ENCODE measurements around the gene MYL7.

MYL7 gene

DNA sequence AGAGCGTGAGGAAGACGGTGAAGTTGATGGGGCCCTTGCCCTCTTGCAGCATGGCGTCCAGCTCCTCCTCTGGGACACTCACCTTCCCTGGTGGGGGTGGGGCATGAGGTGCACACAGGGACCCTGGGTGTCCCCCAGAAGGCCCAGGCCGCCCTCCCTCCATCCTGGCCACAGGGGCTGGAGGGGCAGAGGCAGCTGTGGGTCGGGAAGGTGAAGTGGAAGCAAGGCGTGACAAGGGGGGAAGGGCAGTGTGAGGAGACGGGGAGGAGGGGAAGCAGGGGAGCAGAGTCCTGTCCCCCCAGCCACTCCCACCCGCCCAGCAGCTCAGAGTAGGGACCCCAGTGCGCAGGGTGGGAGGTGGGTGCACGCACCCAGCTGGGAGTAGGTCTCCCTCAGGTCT lies 791 bp downstream of the MYL7 start:
- H3K4me3 ChIP-seq (replicated peaks; ENCODE audit: low read depth, low read length): no peak overlapping the region
- TF ChIP-seq, protein P1, sequence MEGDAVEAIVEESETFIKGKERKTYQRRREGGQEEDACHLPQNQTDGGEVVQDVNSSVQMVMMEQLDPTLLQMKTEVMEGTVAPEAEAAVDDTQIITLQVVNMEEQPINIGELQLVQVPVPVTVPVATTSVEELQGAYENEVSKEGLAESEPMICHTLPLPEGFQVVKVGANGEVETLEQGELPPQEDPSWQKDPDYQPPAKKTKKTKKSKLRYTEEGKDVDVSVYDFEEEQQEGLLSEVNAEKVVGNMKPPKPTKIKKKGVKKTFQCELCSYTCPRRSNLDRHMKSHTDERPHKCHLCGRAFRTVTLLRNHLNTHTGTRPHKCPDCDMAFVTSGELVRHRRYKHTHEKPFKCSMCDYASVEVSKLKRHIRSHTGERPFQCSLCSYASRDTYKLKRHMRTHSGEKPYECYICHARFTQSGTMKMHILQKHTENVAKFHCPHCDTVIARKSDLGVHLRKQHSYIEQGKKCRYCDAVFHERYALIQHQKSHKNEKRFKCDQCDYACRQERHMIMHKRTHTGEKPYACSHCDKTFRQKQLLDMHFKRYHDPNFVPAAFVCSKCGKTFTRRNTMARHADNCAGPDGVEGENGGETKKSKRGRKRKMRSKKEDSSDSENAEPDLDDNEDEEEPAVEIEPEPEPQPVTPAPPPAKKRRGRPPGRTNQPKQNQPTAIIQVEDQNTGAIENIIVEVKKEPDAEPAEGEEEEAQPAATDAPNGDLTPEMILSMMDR (IDR thresholded peaks at IDR 0.05; ENCODE audit: low read depth, low read length, missing control alignments): no peak
- DNase-seq (ENCODE audit: extremely low read depth, low read depth): no peak

DNA sequence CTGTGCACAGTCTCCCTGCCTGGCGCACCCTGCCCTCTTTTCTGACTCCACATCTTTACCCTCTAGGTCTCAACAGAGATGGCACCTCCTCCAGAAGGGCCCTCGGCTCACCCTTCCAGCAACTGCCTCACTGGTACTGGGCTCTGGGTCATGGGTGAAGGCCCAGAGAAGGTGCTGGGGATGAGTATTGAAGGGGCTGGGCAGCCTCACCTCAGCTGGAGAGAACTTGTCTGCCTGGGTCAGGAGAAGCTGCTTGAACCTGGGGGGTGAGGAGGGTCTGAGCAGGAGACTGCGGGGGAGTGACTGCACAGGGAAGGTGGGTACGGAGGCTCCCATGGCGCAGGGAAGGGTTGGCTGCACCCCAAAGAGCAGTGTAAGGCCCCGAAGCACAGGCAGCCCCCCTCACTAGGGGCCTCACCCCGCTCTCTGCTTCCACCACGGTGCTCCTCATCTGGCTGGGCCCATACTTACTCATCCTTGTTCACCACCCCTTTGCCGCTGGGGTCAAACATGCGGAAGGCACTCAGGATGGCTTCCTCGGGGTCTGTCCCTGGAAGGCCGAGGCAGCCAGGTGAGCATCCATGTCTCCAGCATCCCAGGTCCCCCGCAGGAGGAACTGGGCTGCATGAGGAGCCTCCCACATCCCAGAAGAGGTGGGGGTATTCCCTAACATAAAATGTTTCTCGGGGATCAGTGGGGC lies 1.7 kb downstream of the MYL7 start:
- TF ChIP-seq, protein P1 (IDR thresholded peaks at IDR 0.05; ENCODE audit: low read depth, low read length, missing control alignments): no peak
- no peak overlapping the region for H3K4me3 ChIP-seq (replicated peaks; ENCODE audit: low read depth, low read length)
- no peak for DNase-seq (ENCODE audit: extremely low read depth, low read depth)

DNA sequence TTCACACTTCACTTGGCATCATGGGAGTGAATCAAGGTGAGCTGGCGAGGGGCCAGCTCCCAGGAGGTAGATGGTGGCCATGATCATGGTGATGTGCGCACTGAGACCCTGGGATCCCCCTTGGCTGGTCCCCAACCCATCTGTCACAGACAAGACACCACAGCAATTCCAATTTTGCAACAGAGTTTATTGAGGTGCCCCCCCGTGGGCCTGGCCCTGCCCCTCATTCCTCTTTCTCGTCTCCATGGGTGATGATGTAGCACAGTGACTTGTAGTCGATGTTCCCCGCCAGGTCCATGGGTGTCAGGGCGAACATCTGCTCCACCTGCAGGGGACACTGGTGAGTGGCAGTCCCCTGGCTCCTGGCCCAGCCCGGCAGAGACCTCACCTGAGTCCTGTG lies 2.4 kb downstream of the MYL7 start:
- H3K4me3 ChIP-seq (replicated peaks; ENCODE audit: low read depth, low read length): no peak overlapping the region
- no peak for DNase-seq (ENCODE audit: extremely low read depth, low read depth)

DNA sequence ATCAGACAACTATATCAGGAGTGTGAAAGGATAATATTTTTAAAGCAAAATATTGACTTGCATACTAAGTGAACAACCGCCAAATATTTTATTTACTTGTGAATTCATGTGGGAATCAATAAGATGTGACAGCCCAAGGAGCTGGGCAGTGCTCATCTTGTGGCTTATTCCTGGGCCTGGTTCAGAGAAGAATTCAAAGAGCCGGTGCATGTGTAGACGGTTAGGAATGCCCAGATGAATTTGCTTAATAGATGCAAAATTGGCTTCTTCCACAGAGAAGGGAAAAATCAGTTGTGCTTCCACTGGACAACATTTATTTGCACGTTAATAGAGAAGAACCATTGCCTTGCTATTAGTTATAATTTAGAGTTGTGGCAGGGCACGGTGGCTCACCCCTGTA lies 4.4 kb downstream of the MYL7 start:
- no peak for DNase-seq (ENCODE audit: extremely low read depth, low read depth)

More for the DNA sequence above, 2.4 kb downstream of the MYL7 start:
- TF ChIP-seq, protein P1 (IDR thresholded peaks at IDR 0.05; ENCODE audit: low read depth, low read length, missing control alignments): no peak

DNA sequence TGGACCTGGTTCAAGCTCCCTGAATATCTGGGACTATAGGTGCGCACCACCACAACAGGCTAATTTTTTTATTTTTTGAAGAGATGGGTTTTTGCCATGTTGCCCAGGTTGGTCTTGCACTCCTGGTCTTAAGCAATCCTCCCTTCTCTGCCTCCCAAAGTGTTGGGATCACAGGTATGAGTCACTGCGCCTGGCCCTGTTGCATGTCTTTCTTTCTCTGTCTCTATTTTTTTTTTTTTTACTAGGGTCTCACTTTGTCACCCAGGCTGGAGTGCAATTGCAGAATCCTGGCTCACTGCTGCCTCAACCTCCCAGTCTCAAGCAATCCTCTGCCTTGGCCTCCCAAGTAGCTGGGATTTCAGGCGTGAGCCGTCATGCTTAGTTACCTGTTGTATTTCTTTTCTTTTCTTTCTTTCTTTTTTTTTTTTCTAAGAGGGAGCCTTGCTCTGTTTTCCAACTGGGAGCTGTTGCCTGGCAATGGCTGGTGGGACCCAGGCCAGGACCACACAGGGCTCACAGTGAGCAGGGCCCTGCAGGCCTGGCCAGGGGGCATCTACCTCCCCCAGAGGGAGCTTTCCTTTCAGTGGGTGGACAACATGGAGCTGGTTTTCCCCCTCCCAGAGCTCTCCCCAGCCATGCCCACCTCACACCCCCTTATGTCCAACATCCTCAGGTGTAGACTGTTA lies 6.0 kb downstream of the MYL7 start:
- H3K4me3 ChIP-seq (replicated peaks; ENCODE audit: low read depth, low read length): no peak overlapping the region
- DNase-seq (ENCODE audit: extremely low read depth, low read depth): no peak
- TF ChIP-seq, protein P1 (IDR thresholded peaks at IDR 0.05; ENCODE audit: low read depth, low read length, missing control alignments): no peak

More for the DNA sequence above, 4.4 kb downstream of the MYL7 start:
- no peak overlapping the region for H3K4me3 ChIP-seq (replicated peaks; ENCODE audit: low read depth, low read length)
- TF ChIP-seq, protein P1 (IDR thresholded peaks at IDR 0.05; ENCODE audit: low read depth, low read length, missing control alignments): no peak

DNA sequence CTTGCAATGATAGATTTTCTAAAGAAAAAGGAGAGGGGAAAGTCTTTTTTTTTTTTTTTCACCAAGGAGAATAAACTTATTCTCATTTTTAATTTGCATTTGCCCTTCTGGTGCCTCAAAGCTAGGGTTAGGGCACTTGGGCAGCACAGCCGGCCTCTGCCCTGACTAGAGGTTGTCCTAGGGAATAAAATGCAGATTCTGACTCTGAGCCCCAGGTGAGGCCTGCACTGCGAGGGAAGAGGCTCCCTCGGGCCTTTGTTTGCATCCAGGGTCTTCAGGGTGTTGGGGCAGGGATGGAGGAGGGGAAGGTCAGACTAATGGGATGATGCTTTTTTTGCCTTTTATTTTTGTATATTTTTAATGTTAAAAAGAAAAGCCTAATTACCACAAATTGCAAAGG lies 7.8 kb downstream of the MYL7 start:
- H3K4me3 ChIP-seq (replicated peaks; ENCODE audit: low read depth, low read length): no peak overlapping the region
- TF ChIP-seq, protein P1 (IDR thresholded peaks at IDR 0.05; ENCODE audit: low read depth, low read length, missing control alignments): no peak
- DNase-seq (ENCODE audit: extremely low read depth, low read depth): no peak
